OCI-LY7 (cell line): Measurements from ENCODE around the gene FYN. TPM values are rescaled to one million over a fixed set of nuclear protein-coding genes. Genes with fewer than 3 reads are reported as not detected.

Experiments used
- BruUV-seq: library from RNA; stranded (reverse); fragments of 400-500 nt; replicated peaks from 2 replicates; lab custom pipeline; 2021; lab: Mats Ljungman, UMichigan
- CTCF ChIA-PET: fragments of 300-600 bp; sonication (Branson Sonifier 250); formaldehyde crosslinking; loops from one replicate; lab custom pipeline; 2022; ENCODE audit warnings: antibody characterized with exemption; ENCODE audit not compliant: unreplicated experiment; lab: Charles Lee
- POLR2A ChIA-PET: fragments of 300-600 bp; sonication (Branson Sonifier 250); formaldehyde crosslinking; loops from one replicate; lab custom pipeline; 2022; ENCODE audit warnings: antibody characterized with exemption; lab: Charles Lee
- DNase-seq: peaks from one replicate; pipeline ENCODE4 v3.0.0-alpha.2; 2015; ENCODE audit warnings: low spot score
- H2AFZ ChIP-seq: fragments of 200-600 bp; sonication (generic), shearing (Covaris generic); 2 replicates; pipeline ENCODE4 v1.6.1; 2014; ENCODE audit warnings: mild to moderate bottlenecking, antibody characterized with exemption, low read length, moderate library complexity
- H3K27ac ChIP-seq: fragments of 200-600 bp; sonication (generic); 2 replicates; pipeline ENCODE4 v1.5.1; 2014; ENCODE audit warnings: mixed run types, low read depth, mild to moderate bottlenecking, moderate library complexity, low read length, inconsistent platforms; ENCODE audit not compliant: poor library complexity, severe bottlenecking
- H3K36me3 ChIP-seq: fragments of 200-600 bp; sonication (generic); 2 replicates; pipeline ENCODE4 v1.6.1; 2014; ENCODE audit warnings: mild to moderate bottlenecking, antibody characterized with exemption, low read length, moderate library complexity, mixed read lengths; ENCODE audit not compliant: insufficient read depth
- H3K4me1 ChIP-seq: fragments of 200-600 bp; sonication (generic); 2 replicates; pipeline ENCODE4 v1.5.1; 2014; ENCODE audit warnings: mild to moderate bottlenecking, low read length; ENCODE audit not compliant: insufficient read depth, poor library complexity, severe bottlenecking
- H3K4me2 ChIP-seq: fragments of 200-600 bp; sonication (generic); 2 replicates; pipeline ENCODE4 v1.6.1; 2014; ENCODE audit warnings: mild to moderate bottlenecking, low read length
- H3K4me3 ChIP-seq: fragments of 200-600 bp; sonication (generic); 2 replicates; pipeline ENCODE4 v1.5.1; 2014; ENCODE audit warnings: mild to moderate bottlenecking, low read depth, low read length; ENCODE audit not compliant: poor library complexity, severe bottlenecking
- H3K79me2 ChIP-seq: fragments of 200-600 bp; sonication (generic); 2 replicates; pipeline ENCODE4 v1.6.1; 2016; ENCODE audit warnings: low read depth, mild to moderate bottlenecking, low read length, moderate library complexity, mixed read lengths; ENCODE audit not compliant: insufficient read depth
- H3K9me2 ChIP-seq: fragments of 200-600 bp; sonication (generic); 2 replicates; pipeline ENCODE4 v1.6.1; 2016; ENCODE audit warnings: mild to moderate bottlenecking, low read length, mixed read lengths; ENCODE audit not compliant: insufficient read depth
- H3K9me3 ChIP-seq: fragments of 200-600 bp; sonication (generic); 2 replicates; pipeline ENCODE4 v1.6.1; 2014; ENCODE audit warnings: mild to moderate bottlenecking, mixed run types, low read length, mixed read lengths
- H4K20me1 ChIP-seq: fragments of 200-600 bp; sonication (generic); 2 replicates; pipeline ENCODE4 v1.6.1; 2014; ENCODE audit warnings: mild to moderate bottlenecking, antibody characterized with exemption, low read length, moderate library complexity, mixed read lengths; ENCODE audit not compliant: insufficient read depth
- CTCF ChIP-seq: fragments of 200-600 bp; sonication (generic); conservative IDR thresholded peaks from 2 replicates; pipeline ENCODE4 v1.5.1; 2014; ENCODE audit warnings: mild to moderate bottlenecking, antibody characterized with exemption, low read length, moderate library complexity, mixed read lengths
- EZH2phosphoT487 ChIP-seq: fragments of 200-600 bp; sonication (generic); IDR thresholded peaks from 2 replicates; pipeline ENCODE4 v1.6.1; 2018; ENCODE audit warnings: low read depth, borderline replicate concordance, mild to moderate bottlenecking, mixed run types, antibody characterized with exemption, low read length, moderate library complexity, mixed read lengths
- intact Hi-C: fragments of 100-400 bp; cut with micrococcal nuclease; formaldehyde crosslinking; loops from one replicate; pipeline ENCODE4 v1.10.0; 2022; ENCODE audit not compliant: unreplicated experiment
- total RNA-seq, 2 experiments: library from RNA; depleted of rRNA in 1 of 2; stranded (reverse); fragments of >200 nt in 1 of 2; shearing (Covaris generic) in 1 of 2; gene quantifications; 2 replicates each; pipeline ENCODE4 v1.2.3, GENCODE V29; 2014 to 2022

The FYN gene
- total RNA-seq, 2 experiments from 2014 or later, result 57.3 to 92.9 TPM

GRCh38 chr6:111672761-111673450 lies 200.3 kb downstream of the FYN start:
- BruUV-seq, result no TSS peak

GRCh38 chr6:111669326-111669725 lies 203.9 kb downstream of the FYN start:
- H3K4me2 ChIP-seq, result no peak overlapping the region
- H3K4me1 ChIP-seq, result no peaks in the 10 kb centered on the region
- TF ChIP-seq EZH2phosphoT487 (no peak), CTCF (no peak)
- no peaks in the 10 kb centered on the region for H4K20me1 ChIP-seq
- no peaks in the 10 kb centered on the region for H3K9me2 ChIP-seq
- H3K79me2 ChIP-seq, result no peaks in the 10 kb centered on the region
- no peak for DNase-seq
- ChIA-PET POLR2A (no interaction called here), CTCF (no interaction called here)
- H3K36me3 ChIP-seq, result no peaks in the 10 kb centered on the region
- no peaks in the 10 kb centered on the region for H3K9me3 ChIP-seq
- BruUV-seq, result no TSS peak
- no peak overlapping the region for H2AFZ ChIP-seq
- intact Hi-C loops, result no loop called here
- H3K27ac ChIP-seq, result no peak overlapping the region
- H3K4me3 ChIP-seq, result no peak overlapping the region

More at GRCh38 chr6:111672761-111673450, 200.3 kb downstream of the FYN start:
- Histone ChIP-seq H3K4me3 (no peak overlapping the region), H3K36me3 (no peaks in the 10 kb centered on the region), H3K9me3 (no peaks in the 10 kb centered on the region), H3K4me2 (no peak overlapping the region), H3K4me1 (no peaks in the 10 kb centered on the region), H2AFZ (no peak overlapping the region), H4K20me1 (no peaks in the 10 kb centered on the region), H3K9me2 (no peaks in the 10 kb centered on the region), H3K27ac (no peak overlapping the region), H3K79me2 (no peaks in the 10 kb centered on the region)
- DNase-seq, result no peak
- ChIA-PET POLR2A (interaction anchor here (0.6 to 0.7 kb wide), 3 partner anchors 14 to 209 kb away, joined by 3 to 4 read pairs (median 3); no protein-coding TSS in a partner anchor), CTCF (interaction anchor here (0.5 kb wide), 1 partner anchor 16 kb away, joined by 3 read pairs; no protein-coding TSS in a partner anchor)
- intact Hi-C loops, result no loop called here
- TF ChIP-seq EZH2phosphoT487 (no peak), CTCF (no peak)

GRCh38 chr6:111668410-111668809 lies 204.8 kb downstream of the FYN start:
- Histone ChIP-seq H3K79me2 (no peaks in the 10 kb centered on the region), H3K4me3 (no peak overlapping the region), H3K9me2 (no peaks in the 10 kb centered on the region), H4K20me1 (no peaks in the 10 kb centered on the region), H3K36me3 (no peaks in the 10 kb centered on the region), H2AFZ (no peak overlapping the region), H3K27ac (no peak overlapping the region), H3K9me3 (no peaks in the 10 kb centered on the region), H3K4me1 (no peaks in the 10 kb centered on the region), H3K4me2 (no peak overlapping the region)
- TF ChIP-seq CTCF, result no peak
- DNase-seq, result no peak
- POLR2A ChIA-PET, result interaction anchor here (1.1 kb wide), 1 partner anchor 27 kb away, joined by 3 read pairs; no protein-coding TSS in a partner anchor
- intact Hi-C loops, result no loop called here
- BruUV-seq, result no TSS peak
- CTCF ChIA-PET, result no interaction called here
